Measurements from ENCODE around the gene VEZF1. TPM values are rescaled to one million over a fixed set of nuclear protein-coding genes. Genes with fewer than 3 reads are reported as not detected.

VEZF1 gene
- total and polyA plus RNA-seq, 2 donors (not counting 1 experiment from before 2014, with no cell fraction given) = 14.7 to 75.9 TPM

DNA sequence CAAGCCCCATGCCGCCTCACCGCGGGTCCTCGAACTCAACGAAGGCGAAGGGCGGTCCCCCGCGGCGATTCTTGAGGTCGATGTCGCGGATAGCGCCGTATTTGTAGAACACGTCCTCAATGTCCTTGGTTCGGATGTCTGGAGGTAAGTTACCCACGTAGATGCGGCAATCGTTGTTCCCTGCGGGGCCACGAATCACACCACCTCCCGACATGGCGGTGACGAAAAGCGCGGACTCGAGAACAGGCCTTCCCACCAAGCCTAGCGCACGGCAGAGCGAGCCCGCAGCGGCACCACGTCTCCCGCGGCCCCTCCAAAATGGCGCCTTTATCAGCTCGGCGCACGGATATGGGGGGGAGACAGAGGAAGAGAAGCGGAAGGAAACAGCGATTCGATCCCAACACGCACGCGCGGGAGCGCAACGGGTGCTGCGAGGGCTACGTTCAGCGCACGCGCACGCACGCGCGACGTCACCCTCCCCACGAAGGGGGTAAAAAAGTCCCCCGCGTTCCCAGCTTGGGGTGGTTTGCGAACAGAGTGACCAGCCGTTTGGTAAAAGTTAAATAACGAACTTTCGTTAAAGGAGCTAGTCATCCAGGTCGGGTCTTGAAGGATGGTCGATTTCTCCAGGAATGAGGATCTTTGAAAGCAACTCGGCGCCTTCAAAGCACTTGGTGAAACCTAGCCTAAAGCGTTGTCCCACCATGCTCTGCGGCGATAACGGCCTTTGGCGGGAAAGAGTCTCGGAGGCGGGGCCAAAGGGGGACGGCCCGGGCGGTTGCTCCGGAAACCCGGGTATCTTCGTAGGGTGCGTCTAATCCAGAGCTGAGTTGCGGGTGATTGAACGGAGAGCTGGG is 19.1 kb upstream of the VEZF1 start, which contains the start of gene SRSF1:
TSS of gene SRSF1 (minus strand) at position 323 of the 857 bp plus-strand sequence. CDS start at position 214, 109 bp downstream.
- Mint-ChIP-seq H3K27me3 (no peaks in the 10 kb centered on the region), H3K4me3 (peak within 1 kb of the TSS; percentile 100), H3K27ac (peak within 1 kb of the TSS; percentile 100), H3K4me1 (peaks cover 46% of the 10 kb centered on the region), H3K9me3 (ENCODE audit: insufficient read depth) (no peaks in the 10 kb centered on the region)
- intact Hi-C loops (cut with micrococcal nuclease) = loop anchor here (1.0 to 10.0 kb wide), 8 partner anchors 20 to 1175 kb away; partner anchors contain the start of genes AKAP1, C17orf67, DGKE and MRPS23
- ATAC-seq (ENCODE audit: low read depth) = peak; percentile 87
- ChIA-PET CTCF (interaction anchor here (0.5 to 2.4 kb wide), 12 partner anchors 8 to 901 kb away, joined by 3 to 17 read pairs (median 4); partner anchors contain the start of gene MRPS23), POLR2A (interaction anchor here (0.5 to 2.6 kb wide), 11 partner anchors 10 to 1148 kb away, joined by 3 to 17 read pairs (median 4); partner anchors contain the start of genes AKAP1, DYNLL2, MRPS23 and SKA2)
- peaks cover 2 to 38% of the 10 kb centered on the region in 2 experiments for H3K36me3 ChIP-seq (replicated peaks in 1 of 2; ENCODE audit: control extremely low read depth in 1 of 2, control insufficient read depth in 1 of 2, extremely low read depth in 1 of 2, insufficient read depth in 2 of 2, low read length in 1 of 2)
- peaks cover 40% of the 10 kb centered on the region for H4K20me1 ChIP-seq (ENCODE audit: control insufficient read depth, insufficient read depth, low read length, poor library complexity, severe bottlenecking)
- no peaks in the 10 kb centered on the region for H3K27me3 ChIP-seq (replicated peaks in 1 of 4; ENCODE audit: control extremely low read depth in 1 of 4, control insufficient read depth in 3 of 4, insufficient read depth in 4 of 4, low read length in 3 of 4)
- H3K4me3 ChIP-seq (ENCODE audit: control extremely low read depth in 1 of 5, extremely low read depth in 1 of 5, insufficient read depth in 1 of 5, low read depth in 2 of 5, low read length in 4 of 5) = peak within 1 kb of the TSS; percentile 83 to 100 (median 96)
- TF ChIP-seq EZH2 (IDR thresholded peaks at IDR 0.05; ENCODE audit: borderline replicate concordance, insufficient read depth, low read depth, low read length, poor library complexity, severe bottlenecking) (no peak), CTCF (IDR thresholded peaks at IDR 0.05) (no peak)
- peaks cover 25 to 38% of the 10 kb centered on the region in 2 donors for H3K4me1 ChIP-seq (ENCODE audit: control insufficient read depth in 2 of 2, insufficient read depth in 2 of 2, low read length in 2 of 2)
- H3K4me2 ChIP-seq (replicated peaks; ENCODE audit: low read depth, low read length, poor library complexity, severe bottlenecking) = peak within 1 kb of the TSS; percentile 94
- WGBS (ENCODE audit: insufficient coverage) = under 1% methylated on average over 86 of the region's 86 CpGs
- H3K79me2 ChIP-seq (ENCODE audit: control insufficient read depth, insufficient read depth, low read length) = peaks cover 41% of the 10 kb centered on the region
- H2AFZ ChIP-seq (ENCODE audit: insufficient read depth, low read depth, low read length, poor library complexity, severe bottlenecking) = peak within 1 kb of the TSS; percentile 89
- peak within 1 kb of the TSS; percentile 93 to 95 for H3K27ac ChIP-seq (ENCODE audit: low read length in 2 of 2)
- peaks cover 0 to 1% (median 0%) of the 10 kb centered on the region in 3 donors for H3K9me3 ChIP-seq (ENCODE audit: control extremely low read depth in 1 of 3, control insufficient read depth in 2 of 3, insufficient read depth in 1 of 3, low read length in 2 of 3)
- peak; percentile 99 for DNase-seq
- peak within 1 kb of the TSS; percentile 96 for H3K9ac ChIP-seq (ENCODE audit: low read length)

Measured in B cell (primary cell).